HepG2 (cell line): ENCODE data around the gene EPHA6. TPM values are rescaled to one million over a fixed set of nuclear protein-coding genes. Genes with fewer than 3 reads are reported as not detected.
"Not testable (repeated sequence)": the region's sequence is repeated elsewhere in the genome, so short reads cannot be mapped to it uniquely, and the experiment has no call there.

Source experiments
- ATAC-seq: fragments of 200-7000 bp; cut with Tn5 transposase; 3 replicates; pipeline ENCODE4 v1.9.1; 2020; ENCODE audit warnings: mild to moderate bottlenecking, moderate library complexity
- BruUV-seq: library from RNA; stranded (reverse); fragments of 400-500 nt; replicated peaks from 2 replicates; lab custom pipeline; 2021; lab: Mats Ljungman, UMichigan
- CTCF ChIA-PET: fragments of 300-600 bp; formaldehyde crosslinking; extraction: SDS; loops from one replicate; lab custom pipeline; 2021; ENCODE audit warnings: low total read pairs, inconsistent platforms, low intra/inter-chr PET ratio; lab: Yijun Ruan, JAX
- POLR2A ChIA-PET: fragments of 350-600 bp; sonication (Branson Sonifier 250); formaldehyde crosslinking; loops from one replicate; lab custom pipeline; 2020; ENCODE audit warnings: antibody characterized with exemption, inconsistent platforms; lab: Yijun Ruan, JAX
- DNase-seq: peaks from one replicate; pipeline ENCODE4 v3.0.0-alpha.2; 2015; ENCODE audit warnings: low spot score
- FAIRE-seq: peaks from 3 replicates; lab custom pipeline; 2011; peaks lifted over from hg19 to GRCh38; lab: Jason Lieb, UNC
- H2AFZ ChIP-seq: one replicate; pipeline ENCODE4 v1.6.1; 2011; ENCODE audit warnings: low read length, inconsistent platforms
- H3K27ac ChIP-seq: fragments of 300-600 bp; 3 replicates; pipeline ENCODE4 v1.8.0; 2011; ENCODE audit warnings: mixed run types, mild to moderate bottlenecking, mixed read lengths, low read length, inconsistent platforms; ENCODE audit not compliant: insufficient read depth; ENCODE audit errors: extremely low read length
- H3K27me3 ChIP-seq, 2 experiments: fragments of 200-600 bp in 1 of 2; 2 replicates in 1 of 2; 3 replicates in 1 of 2; pipeline versions ENCODE4 v1.6.0 to v1.8.0; 2011; ENCODE audit warnings: low read length in 2 of 2, mild to moderate bottlenecking in 2 of 2, moderate library complexity in 2 of 2, inconsistent platforms in 1 of 2; ENCODE audit not compliant: insufficient read depth in 2 of 2, control insufficient read depth in 1 of 2
- H3K36me3 ChIP-seq, 2 experiments: fragments of 200-600 bp in 1 of 2; replicated peaks in 1 of 2; 2 replicates in 1 of 2; 3 replicates in 1 of 2; pipeline versions ENCODE4 v1.5.1 to v1.8.0; 2011; ENCODE audit warnings: low read length in 2 of 2, inconsistent platforms in 1 of 2; ENCODE audit not compliant: insufficient read depth in 2 of 2, control insufficient read depth in 1 of 2
- H3K4me1 ChIP-seq: 2 replicates; pipeline ENCODE4 v1.5.1; 2012; ENCODE audit warnings: low read length, inconsistent platforms; ENCODE audit not compliant: insufficient read depth
- H3K4me2 ChIP-seq: 2 replicates; pipeline ENCODE4 v1.6.0; 2011; ENCODE audit warnings: low read depth, low read length, inconsistent platforms
- H3K4me3 ChIP-seq, 3 experiments: fragments of 200-600 bp in 1 of 3; sonication (generic), shearing (Covaris generic) in 1 of 3; replicated peaks in 1 of 3; 2 replicates each; pipeline ENCODE4 v1.5.1; 2011 to 2016; ENCODE audit warnings: low read length in 3 of 3, inconsistent platforms in 2 of 3, low read depth in 2 of 3, mild to moderate bottlenecking in 2 of 3, control low read depth in 1 of 3, mixed read lengths in 1 of 3; ENCODE audit not compliant: insufficient read depth in 1 of 3
- H3K79me2 ChIP-seq: one replicate; pipeline ENCODE4 v1.6.1; 2011; ENCODE audit warnings: low read length, inconsistent platforms; ENCODE audit not compliant: insufficient read depth
- H3K9ac ChIP-seq: 2 replicates; pipeline ENCODE4 v1.6.0; 2011; ENCODE audit warnings: mild to moderate bottlenecking, low read depth, low read length, inconsistent platforms; ENCODE audit not compliant: insufficient read depth
- H3K9me3 ChIP-seq: 2 replicates; pipeline ENCODE4 v1.5.1; 2012; ENCODE audit warnings: mild to moderate bottlenecking, low read length
- H4K20me1 ChIP-seq: 2 replicates; pipeline ENCODE4 v1.6.0; 2011; ENCODE audit warnings: inconsistent platforms, mild to moderate bottlenecking, low read length, moderate library complexity; ENCODE audit not compliant: insufficient read depth
- MAFF ChIP-seq: IDR thresholded peaks from 2 replicates; pipeline ENCODE4 v1.6.1; 2011; ENCODE audit warnings: low read depth, low read length, improper control_type of control experiment
- MAFK ChIP-seq, 2 experiments: IDR thresholded peaks in 1 of 2; conservative IDR thresholded peaks in 1 of 2; 2 replicates each; pipeline ENCODE4 v1.6.1; 2011; ENCODE audit warnings: improper control_type of control experiment in 2 of 2, low read length in 2 of 2
- NFIB ChIP-seq: sonication (generic); formaldehyde crosslinking; IDR thresholded peaks from 2 replicates; pipeline ENCODE4 v1.9.0; 2021; ENCODE audit warnings: missing genetic modification reagents, mild to moderate bottlenecking, borderline replicate concordance
- SNAPC5 ChIP-seq: sonication (generic); formaldehyde crosslinking; IDR thresholded peaks from 2 replicates; pipeline ENCODE4 v1.8.1; 2023; ENCODE audit warnings: mild to moderate bottlenecking, missing genetic modification reagents, borderline replicate concordance
- ZNF281 ChIP-seq: sonication (generic); formaldehyde crosslinking; IDR thresholded peaks from 2 replicates; pipeline ENCODE4 v1.4.0; 2020; ENCODE audit warnings: missing genetic modification reagents, borderline replicate concordance
- WGBS: methylation state at CpG from one replicate; pipeline ENCODE4 v1.1.6; 2017; ENCODE audit warnings: low lambda C conversion rate; 5-methylcytosine and 5-hydroxymethylcytosine counted together
- in situ Hi-C: cut with HindIII; loops from 2 replicates; pipeline ENCODE4 v1.10.0; 2017; ENCODE audit warnings: low pct_unique_long_range_greater_than_20kb; ENCODE audit not compliant: extremely low pct_ligation_motif_present
- intact Hi-C: fragments of 100-400 bp; cut with micrococcal nuclease; formaldehyde crosslinking; loops from one replicate; pipeline ENCODE4 v1.10.0; 2022; ENCODE audit not compliant: unreplicated experiment
- polyA plus RNA-seq, 8 experiments: library from polyadenylated mRNA; depleted of rRNA in 3 of 8; stranded (reverse) in 7 of 8; unstranded in 1 of 8; fragments of >200 nt; fragmentation: Illumina TruSeq in 4 of 8; extraction: Trizol in 4 of 8; gene quantifications; 2 replicates each; pipeline versions ENCODE4 v1.2.1 to v1.2.3, GENCODE V29; 2011 to 2016; ENCODE audit warnings: low read depth in 4 of 8, missing spikeins in 1 of 8, mixed read lengths in 1 of 8; ENCODE audit not compliant: insufficient read depth in 1 of 8
- total RNA-seq, 5 experiments: library from RNA; depleted of rRNA; stranded (reverse); fragments of >200 nt; fragmentation: Illumina TruSeq; extraction: Trizol; gene quantifications; 2 replicates each; pipeline ENCODE4 v1.2.3, GENCODE V29; 2016; ENCODE audit warnings: low read depth in 1 of 5

EPHA6 gene
- total and polyA plus RNA-seq, 2 of the 13 experiments (the other 11 are each of a cell fraction or from before 2014, with no cell fraction given): not detected

GRCh38 chr3:97515076-97515475 lies 700.7 kb downstream of the EPHA6 start (continued):
- no peak for TF ChIP-seq NFIB

- no peak for DNase-seq
- FAIRE-seq: no peak
- WGBS: 0% methylated on average over 2 of the region's 2 CpGs
- Histone ChIP-seq H3K36me3 (no peaks in the 10 kb centered on the region), H3K27me3 (no peaks in the 10 kb centered on the region)
- ChIA-PET CTCF (no interaction called here), POLR2A (no interaction called here)
- no peak for TF ChIP-seq SNAPC5 (CRISPR knock-in tag)
- TF ChIP-seq MAFK (conservative IDR thresholded peaks at IDR 0.05 in 1 of 2, IDR thresholded peaks at IDR 0.05 in 1 of 2; ENCODE audit: low read length in 2 of 2): peak; percentile 85 to 93
- peak; percentile 89 for TF ChIP-seq MAFF
- TF ChIP-seq, all 625 proteins: peak for 2
- H3K79me2 ChIP-seq: no peaks in the 10 kb centered on the region
- H2AFZ ChIP-seq: no peak overlapping the region
- in situ Hi-C loops (no loop called here), intact Hi-C loops (no loop called here)
- H3K4me1 ChIP-seq: no peaks in the 10 kb centered on the region
- H3K27ac ChIP-seq: no peak overlapping the region
- no peak overlapping the region for H3K4me3 ChIP-seq
- H3K4me2 ChIP-seq: no peak overlapping the region
- no peaks in the 10 kb centered on the region for H4K20me1 ChIP-seq
- no peak overlapping the region for H3K9ac ChIP-seq
- no peaks in the 10 kb centered on the region for H3K9me3 ChIP-seq
- BruUV-seq: no TSS peak
- no peak for ATAC-seq
These were observed 716.3 kb downstream of the EPHA6 start for GRCh38 chr3:97530691-97531090.

- H4K20me1 ChIP-seq, FAIRE-seq, intact Hi-C loops, H3K9ac ChIP-seq, H3K9me3 ChIP-seq, H3K36me3 ChIP-seq, H3K4me1 ChIP-seq, H3K4me2 ChIP-seq, H3K4me3 ChIP-seq, DNase-seq, POLR2A ChIA-PET, in situ Hi-C loops, H2AFZ ChIP-seq, ATAC-seq, H3K27ac ChIP-seq, H3K79me2 ChIP-seq, H3K27me3 ChIP-seq, BruUV-seq, CTCF ChIA-PET: not testable (repeated sequence)
- WGBS: 29% methylated on average over 4 of the region's 6 CpGs
- peak; percentile 42 for TF ChIP-seq ZNF281 (CRISPR knock-in tag)
- TF ChIP-seq, all 625 proteins: peak for 1; not testable (repeated sequence) for 624
These were observed 733.2 kb downstream of the EPHA6 start for GRCh38 chr3:97547573-97547972.
